HG03064 (cell line): Measurements from ENCODE around the gene NFIA.

Source experiments
- ATAC-seq: cut with Tn5 transposase; IDR thresholded peaks from one replicate; pipeline ENCODE4 v1.9.1; 2021; ENCODE audit warnings: low read depth; ENCODE audit not compliant: unreplicated experiment

Gene NFIA

DNA sequence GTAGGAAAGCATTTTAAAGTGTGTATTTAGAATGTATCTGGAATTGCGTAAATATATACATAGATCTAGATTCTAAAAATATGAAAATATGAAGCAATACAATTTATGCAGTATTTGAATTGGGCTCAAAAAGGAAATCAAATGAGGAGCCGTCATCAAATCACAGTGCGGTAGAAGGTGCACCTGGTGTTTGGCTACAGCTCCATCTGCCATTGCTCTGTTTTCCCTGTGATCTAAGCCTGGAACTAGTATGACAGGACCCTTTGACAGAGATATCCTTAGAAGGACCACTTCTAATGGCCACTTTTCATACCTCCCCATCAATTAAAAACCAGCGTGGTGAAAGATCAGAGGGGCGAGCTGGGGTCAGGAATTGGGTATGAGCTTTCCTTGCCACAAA is 202.6 kb downstream of the NFIA start:
- no peak for ATAC-seq

DNA sequence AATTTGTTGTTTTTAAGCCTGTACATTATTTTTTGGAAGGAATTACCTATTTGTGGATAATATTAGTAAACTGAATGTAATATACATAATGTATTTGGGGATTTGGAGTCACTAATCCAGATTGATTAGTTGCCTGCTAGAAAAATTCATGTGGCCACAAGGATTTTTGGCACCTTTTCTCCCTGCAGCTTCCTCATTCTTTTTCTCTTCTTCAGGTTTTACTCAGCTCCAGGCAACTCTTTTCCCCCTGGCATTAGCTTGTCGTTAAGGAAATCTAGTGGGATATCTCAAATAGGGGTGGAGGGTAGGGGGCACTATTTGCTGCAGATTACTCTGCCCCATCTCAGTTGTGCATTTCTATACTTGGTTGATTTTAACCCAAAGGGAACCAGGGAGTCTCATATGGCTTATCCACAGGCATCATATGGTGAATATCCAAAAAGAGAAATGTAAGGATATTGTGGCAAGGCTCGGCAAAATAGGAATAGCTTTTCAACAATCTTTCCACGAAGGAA is 203.1 kb downstream of the NFIA start:
- ATAC-seq = no peak

DNA sequence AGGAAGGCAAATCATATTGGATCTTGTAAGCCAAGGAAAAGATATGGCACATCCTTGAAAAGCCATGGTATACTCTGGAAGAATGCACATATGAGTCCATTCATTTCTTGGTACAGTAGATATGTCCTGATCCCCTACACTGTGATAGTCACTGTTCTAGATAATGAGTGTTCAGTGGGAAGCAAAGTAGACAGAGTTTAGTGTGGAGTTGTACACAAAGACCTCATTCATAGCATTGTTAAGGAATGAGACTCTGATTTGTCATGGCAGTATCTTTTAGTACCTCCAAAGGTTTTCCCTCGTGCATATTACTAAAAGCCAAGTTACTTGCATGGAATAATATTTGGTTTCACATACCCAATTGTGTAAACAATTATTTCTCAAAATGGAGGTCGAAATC is 204.7 kb downstream of the NFIA start:
- no peak for ATAC-seq

DNA sequence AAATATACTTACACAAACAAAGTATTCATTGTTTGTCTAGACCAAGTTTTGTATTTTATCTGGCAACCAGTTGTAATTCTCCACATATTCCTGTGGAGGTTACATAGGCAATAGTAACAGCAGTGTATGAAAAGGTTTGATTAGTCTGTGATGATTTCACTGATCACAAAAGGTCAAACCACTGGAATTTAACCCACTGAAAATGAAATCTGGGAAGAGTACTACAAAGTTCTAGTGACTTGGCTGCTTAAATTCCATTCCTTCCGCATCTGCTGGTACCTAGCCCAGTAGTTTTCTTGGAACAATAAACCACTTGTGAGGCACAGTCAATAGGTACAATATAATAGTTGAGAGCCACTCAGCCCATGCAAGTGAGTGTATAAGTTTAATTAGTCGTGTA is 205.4 kb downstream of the NFIA start:
- no peak for ATAC-seq

DNA sequence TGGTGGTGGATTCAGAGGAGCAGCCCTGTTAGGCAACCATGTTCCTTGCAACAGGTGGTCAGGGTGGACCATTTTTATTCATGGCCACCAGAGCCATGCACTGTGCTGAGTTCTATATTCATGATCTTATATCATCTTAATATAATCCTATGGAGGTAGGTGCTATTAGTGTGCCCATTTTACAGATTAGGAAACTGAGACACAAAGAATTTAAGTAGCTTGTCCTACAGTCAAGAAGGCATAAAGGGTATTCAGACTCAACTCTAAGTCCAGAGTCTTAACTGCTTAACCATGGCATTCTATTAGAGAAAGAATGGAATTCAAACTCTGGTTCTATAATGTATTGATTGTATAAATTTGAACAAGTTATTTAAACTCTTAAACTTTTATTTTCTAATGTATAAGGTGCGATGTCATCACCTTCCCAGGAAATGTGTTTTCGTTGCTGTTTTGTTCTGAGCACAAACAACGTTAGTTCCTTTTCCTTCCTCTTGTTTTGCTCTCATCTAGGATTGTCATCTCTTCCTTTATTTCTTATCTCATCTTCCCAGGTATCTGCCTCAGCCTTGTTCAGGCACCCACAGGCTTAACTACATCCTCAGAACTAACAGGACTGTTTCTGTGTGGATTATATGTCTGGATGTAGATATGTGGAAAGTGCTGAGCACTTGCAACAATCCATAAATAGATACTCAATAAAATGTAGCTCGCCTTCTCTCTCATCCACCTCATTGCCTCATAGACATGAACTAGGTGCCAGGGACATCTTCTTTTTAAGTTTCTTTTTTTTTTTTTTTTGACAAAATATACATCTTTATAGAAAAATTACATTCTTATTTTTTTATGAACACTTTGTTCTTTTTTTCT is 207.1 kb downstream of the NFIA start:
- no peak for ATAC-seq

DNA sequence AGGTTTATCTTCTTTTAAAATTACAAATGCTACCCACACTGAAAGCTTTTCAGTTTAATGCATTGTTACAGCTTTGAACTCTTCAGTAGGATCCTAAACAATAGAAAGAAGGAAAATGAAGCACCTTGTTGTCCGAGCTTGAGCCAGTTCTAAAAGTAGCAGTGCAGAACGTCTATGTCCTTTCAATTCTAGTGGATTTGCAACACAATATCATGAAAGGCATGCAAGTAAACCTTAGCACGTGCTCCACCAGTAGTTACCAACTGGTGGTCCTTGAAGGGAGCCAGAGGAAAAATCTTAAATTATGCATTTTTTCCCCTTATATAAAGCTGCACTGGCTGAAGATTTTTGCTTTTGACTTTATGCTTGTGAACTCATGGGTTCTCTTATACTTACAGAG is 208.2 kb downstream of the NFIA start:
- ATAC-seq = no peak

DNA sequence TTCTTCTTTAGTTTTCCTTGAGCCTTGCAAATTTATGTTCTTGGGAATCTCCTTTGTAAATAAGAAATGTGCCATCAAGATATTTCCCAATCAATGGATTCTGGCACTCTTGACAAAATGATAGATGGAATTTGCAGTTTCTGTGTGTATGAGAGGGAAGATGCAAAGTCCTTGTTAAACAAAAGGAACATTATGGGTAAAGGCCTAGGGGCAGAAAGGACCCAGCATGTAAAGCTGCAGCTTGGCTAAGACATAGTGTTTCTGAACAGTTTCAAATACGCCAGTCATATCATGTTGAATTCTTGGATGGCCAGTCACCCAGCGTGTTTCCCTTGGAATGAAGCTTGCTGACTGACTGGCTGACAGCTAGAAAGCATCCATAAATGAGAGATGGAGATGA is 210.8 kb downstream of the NFIA start:
- ATAC-seq = no peak

DNA sequence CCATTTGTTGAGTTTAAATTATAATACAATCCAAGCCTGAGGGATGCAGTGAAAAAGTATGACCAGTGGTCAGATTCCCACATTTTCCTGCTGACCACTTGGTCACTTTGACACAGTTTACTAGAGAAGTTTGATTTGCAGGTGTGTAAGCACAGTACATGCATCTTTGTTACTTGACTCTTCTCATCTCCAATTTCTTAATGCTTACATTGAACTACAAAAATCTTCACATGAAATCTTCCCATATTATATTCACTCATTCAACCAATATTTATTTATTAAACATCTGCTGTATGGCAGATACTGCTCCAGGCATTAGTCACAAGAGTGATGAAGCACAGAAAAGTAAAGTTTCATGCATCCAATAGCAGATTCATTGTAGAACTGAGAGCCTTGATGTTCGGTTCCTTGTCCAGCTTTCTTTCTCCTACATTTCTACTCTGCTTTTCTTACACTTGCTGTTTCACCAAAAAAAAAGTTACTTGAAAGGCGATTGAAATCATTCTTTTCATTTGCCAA is 211.7 kb downstream of the NFIA start:
- ATAC-seq = no peak

DNA sequence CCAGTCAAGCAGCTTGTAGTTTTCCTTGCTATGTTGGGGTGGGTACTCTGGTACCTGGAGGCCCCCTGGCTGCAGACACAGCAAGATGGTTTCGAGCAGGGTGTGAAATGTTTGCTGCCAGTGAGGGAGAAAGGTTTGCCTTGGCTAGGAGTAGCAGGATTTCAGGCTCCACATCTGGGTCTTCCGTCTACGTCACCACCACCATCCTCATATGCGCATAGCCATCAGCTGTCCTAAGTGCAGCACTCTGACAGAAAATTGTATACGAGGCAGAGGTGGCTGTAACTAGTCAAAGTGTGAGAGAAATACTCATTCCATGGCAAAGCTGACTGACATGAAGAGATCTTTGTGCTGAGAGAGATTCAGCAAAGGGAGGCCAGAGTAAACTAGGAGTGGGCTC is 212.6 kb downstream of the NFIA start:
- no peak for ATAC-seq

DNA sequence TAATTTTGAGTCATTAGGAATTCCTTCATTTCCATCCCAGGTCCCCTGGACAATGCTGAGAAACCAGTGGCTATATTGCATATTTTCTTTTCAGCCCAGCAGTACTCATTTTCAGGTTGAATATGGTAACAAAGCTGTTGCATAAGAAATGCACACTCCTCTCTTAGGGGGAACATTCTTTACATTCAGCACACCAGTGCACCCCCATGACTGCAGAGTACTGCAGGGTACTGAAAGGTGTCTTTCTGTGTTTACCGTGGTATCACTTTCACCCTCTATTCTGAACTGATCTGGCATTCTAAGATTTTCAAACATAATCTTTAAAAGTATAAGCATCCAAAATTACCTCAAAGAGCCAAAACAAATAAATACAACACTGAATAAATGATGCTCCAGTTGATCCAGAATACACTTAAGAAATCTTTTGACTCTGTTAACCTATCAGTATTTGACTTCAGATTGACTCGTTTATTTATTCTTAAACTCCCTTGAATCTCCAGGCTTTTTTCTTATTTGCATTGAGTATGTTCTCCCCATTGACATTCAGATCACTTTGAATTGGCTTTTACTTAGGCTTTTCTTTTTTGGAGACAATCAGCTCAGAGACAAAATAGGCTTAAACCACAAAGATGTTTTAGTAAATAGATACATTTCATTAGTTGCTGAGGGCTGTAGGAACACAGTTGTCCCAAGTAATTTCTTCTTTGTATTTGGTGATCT is 213.6 kb downstream of the NFIA start:
- ATAC-seq = no peak

DNA sequence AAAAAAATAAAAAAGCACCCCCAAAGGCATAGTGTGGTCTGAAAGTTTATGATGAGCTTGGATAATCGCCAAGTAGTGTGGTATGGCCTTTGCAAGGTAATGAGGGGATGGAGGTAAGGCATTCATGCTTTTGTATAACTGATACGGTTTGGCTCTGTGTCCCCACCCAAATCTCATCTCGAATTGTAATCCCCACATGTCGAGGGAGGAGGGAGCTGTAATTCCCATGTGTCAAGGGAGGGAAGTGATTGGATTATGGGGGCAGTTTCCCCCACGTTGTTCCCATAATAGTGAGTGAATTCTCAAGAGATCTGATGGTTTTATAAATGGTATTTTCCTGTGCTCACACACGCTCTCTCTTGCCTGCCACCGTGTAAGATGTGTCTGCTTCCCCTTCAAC is 215.5 kb downstream of the NFIA start:
- no peak for ATAC-seq

DNA sequence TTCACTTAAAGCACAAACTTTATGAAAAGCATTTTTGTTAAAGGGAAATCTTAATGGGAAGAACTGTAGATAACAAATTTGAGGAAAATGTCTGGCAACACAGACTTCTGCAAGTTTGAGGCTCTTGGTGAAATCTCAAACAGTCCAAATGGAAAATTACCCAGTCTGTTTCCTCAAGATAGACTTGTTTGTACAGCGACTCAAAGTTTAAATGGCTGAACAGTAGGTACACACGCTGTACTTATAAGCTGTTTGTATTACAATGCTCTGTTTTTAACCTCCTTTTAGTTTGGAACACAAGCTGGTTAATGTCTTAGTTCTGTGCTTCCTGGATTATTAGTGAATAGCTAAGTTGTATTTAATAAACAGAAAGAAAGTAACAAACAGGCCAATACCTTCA is 217.1 kb downstream of the NFIA start:
- ATAC-seq = no peak

DNA sequence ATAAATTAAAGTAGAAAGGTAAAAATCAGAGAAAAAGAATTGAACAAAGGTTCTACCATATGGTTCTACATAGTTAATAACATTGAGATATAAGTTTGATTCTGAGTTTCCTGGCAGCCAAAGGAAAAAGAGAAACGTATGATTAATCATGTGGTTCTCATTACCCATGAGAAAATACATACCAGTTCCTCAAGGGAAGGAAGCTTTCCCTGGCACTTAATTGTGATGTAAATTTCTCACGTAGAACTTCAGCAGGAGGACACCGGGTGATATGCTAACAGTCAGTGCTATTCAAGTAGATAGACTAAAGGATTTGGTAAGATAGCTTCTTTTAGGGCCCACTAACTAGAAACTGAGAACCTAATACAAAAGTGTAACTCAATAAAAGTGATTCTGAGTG is 218.5 kb downstream of the NFIA start:
- no peak for ATAC-seq

DNA sequence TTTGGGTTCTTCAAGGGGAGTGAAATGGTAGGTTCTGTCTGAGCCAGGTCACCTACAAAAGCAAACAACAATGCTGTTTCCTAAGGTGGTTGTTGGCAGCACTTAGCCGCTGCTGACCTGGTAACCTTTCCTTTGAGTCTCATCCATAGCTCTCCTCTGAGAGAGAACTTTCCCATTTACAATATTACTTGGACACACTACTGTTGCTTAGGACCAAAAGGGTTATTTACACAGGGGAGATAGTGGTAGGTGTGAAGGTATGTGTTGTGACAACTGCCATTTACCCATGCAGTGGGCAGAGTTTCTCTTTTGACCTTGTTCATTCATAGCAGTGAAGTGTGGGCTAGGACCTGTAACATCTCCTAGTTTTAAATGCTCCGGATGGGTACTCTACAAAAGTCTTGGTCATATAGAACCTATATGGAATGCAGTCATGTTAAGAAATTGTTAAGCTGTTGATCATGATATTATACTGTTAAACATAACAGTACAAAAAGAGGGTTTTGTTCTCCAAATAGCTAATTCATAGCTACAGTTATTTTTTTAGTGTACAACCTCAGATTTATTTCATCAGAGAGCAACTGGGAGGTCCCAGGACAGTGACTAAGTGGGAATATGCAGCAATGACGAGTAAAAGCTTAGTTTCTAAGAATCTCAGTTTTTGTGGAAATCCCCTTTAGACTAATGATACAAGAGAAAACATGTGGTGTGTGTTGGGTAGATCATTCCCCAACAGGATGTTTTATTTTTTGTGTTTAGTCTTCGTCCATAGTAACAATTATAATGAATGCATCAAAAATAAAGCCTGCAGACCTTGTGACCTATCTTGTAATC is 219.7 kb downstream of the NFIA start:
- no peak for ATAC-seq

DNA sequence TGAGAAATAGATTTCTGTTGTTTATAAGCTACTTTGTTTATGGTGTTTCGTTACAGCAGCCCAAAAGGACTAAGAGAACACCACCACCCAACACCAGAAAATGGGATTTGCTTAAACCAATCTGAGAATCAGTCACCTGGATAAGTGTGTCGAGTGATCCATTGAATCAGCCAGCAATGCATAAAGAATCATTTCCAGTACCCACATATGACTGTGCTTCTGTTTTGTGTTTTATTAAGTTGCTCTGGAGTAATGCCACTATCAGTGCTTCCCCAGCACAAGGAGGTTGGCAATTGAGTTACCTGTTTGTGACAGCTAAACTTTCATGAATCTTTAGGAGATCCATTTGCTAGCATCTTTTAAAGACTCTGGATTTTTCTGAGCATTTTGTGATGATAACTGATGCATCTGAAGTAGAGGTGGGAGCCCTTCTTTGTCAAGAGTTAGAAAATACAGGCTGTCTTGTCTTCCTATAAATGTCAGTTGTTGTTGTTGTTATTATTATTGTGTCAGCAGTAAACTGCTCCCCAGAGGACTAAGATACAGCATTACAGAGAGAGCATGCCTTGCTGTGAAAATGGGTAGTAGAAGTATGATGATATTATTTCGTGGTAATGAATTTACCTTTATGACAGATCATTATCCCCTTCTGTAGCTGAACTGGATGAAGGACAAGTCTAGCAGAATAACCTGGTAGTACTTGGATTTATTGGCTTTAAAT is 225.2 kb downstream of the NFIA start:
- no peak for ATAC-seq

DNA sequence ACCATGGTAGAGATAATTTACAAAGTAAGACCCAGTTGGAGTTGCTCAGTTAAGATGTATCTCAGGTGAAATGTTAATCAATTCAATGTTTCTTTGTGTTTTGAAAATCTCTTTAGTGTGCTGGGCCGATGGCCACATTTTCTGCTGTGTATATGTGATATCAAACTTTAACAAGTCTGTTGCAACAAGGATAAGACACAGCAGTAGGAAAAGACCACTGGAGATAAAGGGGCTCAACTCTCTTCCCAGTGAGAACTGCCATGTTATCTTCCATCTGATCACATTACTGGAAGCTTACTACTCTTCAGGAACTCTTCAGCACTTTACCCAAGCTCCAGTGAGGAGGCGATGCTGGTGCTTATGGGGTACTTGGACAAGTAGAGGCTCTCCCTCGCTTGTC is 227.7 kb downstream of the NFIA start:
- no peak for ATAC-seq

DNA sequence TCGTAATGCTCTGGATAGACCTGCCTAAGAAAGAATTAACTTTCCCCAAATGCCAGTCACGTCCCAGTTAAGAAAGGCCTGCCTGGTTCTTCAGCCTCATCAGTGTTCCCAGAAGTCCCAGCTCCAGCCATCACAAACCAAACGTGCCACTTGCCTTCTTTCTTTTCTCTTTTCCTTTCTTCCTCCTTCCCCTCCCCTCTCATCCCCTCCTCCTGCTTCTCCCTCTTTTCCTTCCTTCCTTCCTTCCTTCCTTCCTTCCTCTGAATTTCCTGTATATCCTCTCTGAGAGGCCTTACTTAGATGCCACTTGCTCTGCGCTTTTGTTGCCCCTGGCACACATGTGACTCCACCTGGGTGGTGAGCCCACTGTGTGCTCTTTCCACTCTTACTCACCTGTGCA is 228.2 kb downstream of the NFIA start:
- no peak for ATAC-seq

DNA sequence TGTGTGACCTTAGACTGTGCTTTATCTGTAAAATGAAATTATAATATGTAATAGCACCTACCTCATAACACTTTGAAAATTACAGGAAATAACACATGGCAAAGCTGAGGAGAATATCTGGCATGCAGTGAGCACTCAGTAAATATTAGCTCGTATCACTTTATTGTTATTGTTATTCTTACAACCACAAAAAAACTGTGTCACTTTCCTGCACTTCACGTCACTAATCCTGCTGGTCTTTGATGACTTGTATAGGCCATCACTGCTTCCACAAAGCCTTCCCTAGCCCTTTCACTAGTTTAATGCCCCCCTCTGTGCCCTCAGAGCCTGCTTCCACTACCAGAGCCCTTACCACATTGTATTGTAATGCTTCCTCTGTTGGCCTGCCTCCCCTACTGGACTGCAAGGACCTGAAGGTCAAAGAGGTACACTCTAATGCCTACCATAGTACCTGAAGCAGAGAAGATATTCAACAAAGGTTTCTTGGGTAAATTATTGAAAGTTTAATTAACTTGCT is 231.6 kb downstream of the NFIA start:
- no peak for ATAC-seq

DNA sequence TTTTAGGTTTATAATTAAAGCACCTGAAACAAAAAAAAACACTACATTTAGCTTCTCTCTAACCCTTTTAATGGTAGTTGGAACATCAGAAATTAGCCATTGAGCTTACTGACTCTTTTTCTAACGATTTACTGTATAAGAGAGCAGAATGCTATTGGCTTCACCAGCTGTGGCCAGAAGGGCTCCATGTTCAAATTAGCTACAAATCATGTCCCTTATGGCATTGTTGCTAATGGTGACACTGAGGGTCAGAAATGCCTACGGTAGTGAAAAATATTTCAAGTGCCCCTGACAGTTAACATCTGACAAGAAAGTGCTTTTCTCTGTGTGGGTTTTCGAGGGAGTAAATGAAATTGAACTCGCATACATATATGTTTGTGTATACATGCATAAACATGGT is 232.7 kb downstream of the NFIA start:
- ATAC-seq = no peak

DNA sequence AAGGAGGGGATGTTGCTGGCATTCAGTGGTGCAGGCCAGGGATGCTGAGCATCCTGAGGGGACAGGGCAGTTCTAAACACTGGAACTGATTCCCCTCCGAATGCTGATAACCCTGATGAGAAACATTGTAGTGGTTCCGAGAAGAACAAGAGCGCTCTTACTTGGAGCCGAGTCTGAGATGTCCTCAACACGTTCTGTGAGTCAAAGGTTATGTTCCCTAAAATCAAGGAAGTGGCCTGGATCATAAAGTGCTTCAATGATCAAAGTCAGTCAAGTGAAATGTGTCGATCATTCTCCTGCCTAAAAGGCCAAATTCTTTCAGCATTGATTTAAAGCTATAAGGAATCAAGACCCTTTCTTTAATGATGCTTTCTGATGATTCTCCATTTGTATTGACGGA is 234.1 kb downstream of the NFIA start:
- ATAC-seq = no peak
